Inflammatory macrophage (primary cell): Measurements from ENCODE around the gene ZNF134.

Experiments used
- DNase-seq, 2 donors: peaks; one replicate each; pipeline ENCODE4 v3.0.0-alpha.2; 2020 to 2022
- total RNA-seq, 18 experiments: gene quantifications; one replicate each; lab custom pipeline; 2026; ENCODE audit warnings: mixed read lengths in 6 of 18, inconsistent platforms in 2 of 18; lab: John Stamatoyannopoulos, UW

Gene ZNF134
- total RNA-seq, result 9.7 to 29.8 (median 23.9) reads per million in 18 experiments

- peak; percentile 93 to 95 for DNase-seq
Measured at GRCh38 chr19:57613941-57614743, at the start of gene ZNF134. Gene ZNF134 (plus strand): TSS chr19:57614242. CDS start chr19:57619469, 5,227 bp downstream.

- peak in 1 of 2 donors; percentile 47 for DNase-seq
Measured at GRCh38 chr19:57566396-57567265, 47.4 kb upstream of the ZNF134 start.

- DNase-seq, result no peak
Measured at GRCh38 chr19:57570707-57571106, 43.3 kb upstream of the ZNF134 start.

- no peak for DNase-seq
Measured at GRCh38 chr19:57572415-57572947, 41.6 kb upstream of the ZNF134 start.

- no peak for DNase-seq
Measured at GRCh38 chr19:57576661-57577060, 37.4 kb upstream of the ZNF134 start.

GRCh38 chr19:57578487-57579205 is 35.4 kb upstream of the ZNF134 start, which contains the start of gene ZNF416:
Gene ZNF416 (minus strand): TSS chr19:57578911. CDS start chr19:57578704, 207 bp downstream.
- peak; percentile 99 for DNase-seq

GRCh38 chr19:57583104-57583520 is 30.9 kb upstream of the ZNF134 start:
- no peak for DNase-seq

GRCh38 chr19:57583521-57584416 is 30.3 kb upstream of the ZNF134 start, which contains the start of gene ZIK1:
Gene ZIK1 (plus strand): TSS chr19:57584145. CDS start chr19:57584357, 212 bp downstream.
- DNase-seq, result peak; percentile 92 to 94

- DNase-seq, result no peak
Measured at GRCh38 chr19:57587529-57587928, 26.5 kb upstream of the ZNF134 start.

GRCh38 chr19:57599377-57599760 is 14.7 kb upstream of the ZNF134 start:
- DNase-seq, result no peak

- peak; percentile 93 to 94 for DNase-seq
Measured at GRCh38 chr19:57599761-57600383, 14.2 kb upstream of the ZNF134 start, which contains the start of gene ZNF530. Gene ZNF530 (plus strand): TSS chr19:57599885. CDS start chr19:57604346, 4,461 bp downstream.

- no peak for DNase-seq
Measured at GRCh38 chr19:57606931-57607330, 7.1 kb upstream of the ZNF134 start.

- DNase-seq, result no peak
Measured at GRCh38 chr19:57611113-57611512, 2.9 kb upstream of the ZNF134 start.

- DNase-seq, result no peak
Measured at GRCh38 chr19:57615346-57615745, 1.3 kb downstream of the ZNF134 start.

- no peak for DNase-seq
Measured at GRCh38 chr19:57620673-57621348, 6.8 kb downstream of the ZNF134 start.

- DNase-seq, result no peak
Measured at GRCh38 chr19:57623091-57623490, 9.0 kb downstream of the ZNF134 start.

GRCh38 chr19:57632987-57633831 is 19.2 kb downstream of the ZNF134 start, which contains the start of gene ZNF211:
Gene ZNF211 (plus strand): TSS chr19:57633168. CDS start chr19:57633347, 179 bp downstream.
- DNase-seq, result peak; percentile 96

GRCh38 chr19:57633832-57634131 is 19.7 kb downstream of the ZNF134 start:
- DNase-seq, result no peak

- no peak for DNase-seq
Measured at GRCh38 chr19:57637379-57637778, 23.3 kb downstream of the ZNF134 start.
